Gastroesophageal sphincter (tissue), 3 donors: ENCODE results near the gene DGUOK.

Source experiments
- EP300 ChIP-seq: sonication (generic); formaldehyde crosslinking; IDR thresholded peaks from one replicate; pipeline ENCODE4 v1.6.1; 2017; ENCODE audit warnings: antibody characterized with exemption, mild to moderate bottlenecking
- POLR2AphosphoS5 ChIP-seq: sonication (generic); formaldehyde crosslinking; IDR thresholded peaks from one replicate; pipeline ENCODE4 v1.6.1; 2017; ENCODE audit warnings: antibody characterized with exemption
- TF ChIP-seq, protein P1 (sequence below), 4 experiments: fragments of 200-600 bp in 2 of 4; fragments of 450-650 bp in 2 of 4; sonication (generic) in 1 of 4; IDR thresholded peaks; one replicate each; pipeline ENCODE4 v1.5.1; 2017 to 2019; ENCODE audit warnings: antibody characterized with exemption in 4 of 4, mild to moderate bottlenecking in 2 of 4, moderate library complexity in 2 of 4

DNA sequence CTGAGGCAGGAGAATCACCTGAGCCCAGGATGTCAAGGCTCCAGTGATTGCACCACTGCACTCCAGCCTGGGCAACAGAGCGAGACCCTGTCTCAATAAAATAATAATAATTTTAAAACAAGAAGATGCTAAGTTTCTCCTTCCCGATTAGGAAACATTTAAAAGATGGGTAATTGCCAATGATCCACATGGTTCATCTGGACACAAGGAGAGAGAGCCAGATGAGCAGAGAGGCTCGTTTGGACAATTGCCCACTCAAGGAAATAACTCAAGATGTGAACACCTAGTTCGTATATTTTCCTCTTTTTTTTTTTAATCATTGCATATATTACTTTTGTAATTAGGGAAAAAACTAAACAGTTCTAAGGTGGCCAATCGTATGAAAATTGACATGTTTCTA, 37.5 kb upstream of the DGUOK start:
- TF ChIP-seq EP300 = no peak
- TF ChIP-seq, protein P1, sequence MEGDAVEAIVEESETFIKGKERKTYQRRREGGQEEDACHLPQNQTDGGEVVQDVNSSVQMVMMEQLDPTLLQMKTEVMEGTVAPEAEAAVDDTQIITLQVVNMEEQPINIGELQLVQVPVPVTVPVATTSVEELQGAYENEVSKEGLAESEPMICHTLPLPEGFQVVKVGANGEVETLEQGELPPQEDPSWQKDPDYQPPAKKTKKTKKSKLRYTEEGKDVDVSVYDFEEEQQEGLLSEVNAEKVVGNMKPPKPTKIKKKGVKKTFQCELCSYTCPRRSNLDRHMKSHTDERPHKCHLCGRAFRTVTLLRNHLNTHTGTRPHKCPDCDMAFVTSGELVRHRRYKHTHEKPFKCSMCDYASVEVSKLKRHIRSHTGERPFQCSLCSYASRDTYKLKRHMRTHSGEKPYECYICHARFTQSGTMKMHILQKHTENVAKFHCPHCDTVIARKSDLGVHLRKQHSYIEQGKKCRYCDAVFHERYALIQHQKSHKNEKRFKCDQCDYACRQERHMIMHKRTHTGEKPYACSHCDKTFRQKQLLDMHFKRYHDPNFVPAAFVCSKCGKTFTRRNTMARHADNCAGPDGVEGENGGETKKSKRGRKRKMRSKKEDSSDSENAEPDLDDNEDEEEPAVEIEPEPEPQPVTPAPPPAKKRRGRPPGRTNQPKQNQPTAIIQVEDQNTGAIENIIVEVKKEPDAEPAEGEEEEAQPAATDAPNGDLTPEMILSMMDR (IDR thresholded peaks at IDR 0.05) = no peak
- no peak for TF ChIP-seq POLR2AphosphoS5
